Activated T-cell treated with anti-CD3 and anti-CD28 coated beads for 24 hours (primary cell): Measurements from ENCODE around the gene ZNHIT1.
"Not testable (repeated sequence)": the region's sequence is repeated elsewhere in the genome, so short reads cannot be mapped to it uniquely, and the experiment has no call there.

Experiments
- DNase-seq: peaks from one replicate; pipeline ENCODE4 v3.0.0-alpha.2; 2020; ENCODE audit warnings: low read depth

The ZNHIT1 gene

DNA sequence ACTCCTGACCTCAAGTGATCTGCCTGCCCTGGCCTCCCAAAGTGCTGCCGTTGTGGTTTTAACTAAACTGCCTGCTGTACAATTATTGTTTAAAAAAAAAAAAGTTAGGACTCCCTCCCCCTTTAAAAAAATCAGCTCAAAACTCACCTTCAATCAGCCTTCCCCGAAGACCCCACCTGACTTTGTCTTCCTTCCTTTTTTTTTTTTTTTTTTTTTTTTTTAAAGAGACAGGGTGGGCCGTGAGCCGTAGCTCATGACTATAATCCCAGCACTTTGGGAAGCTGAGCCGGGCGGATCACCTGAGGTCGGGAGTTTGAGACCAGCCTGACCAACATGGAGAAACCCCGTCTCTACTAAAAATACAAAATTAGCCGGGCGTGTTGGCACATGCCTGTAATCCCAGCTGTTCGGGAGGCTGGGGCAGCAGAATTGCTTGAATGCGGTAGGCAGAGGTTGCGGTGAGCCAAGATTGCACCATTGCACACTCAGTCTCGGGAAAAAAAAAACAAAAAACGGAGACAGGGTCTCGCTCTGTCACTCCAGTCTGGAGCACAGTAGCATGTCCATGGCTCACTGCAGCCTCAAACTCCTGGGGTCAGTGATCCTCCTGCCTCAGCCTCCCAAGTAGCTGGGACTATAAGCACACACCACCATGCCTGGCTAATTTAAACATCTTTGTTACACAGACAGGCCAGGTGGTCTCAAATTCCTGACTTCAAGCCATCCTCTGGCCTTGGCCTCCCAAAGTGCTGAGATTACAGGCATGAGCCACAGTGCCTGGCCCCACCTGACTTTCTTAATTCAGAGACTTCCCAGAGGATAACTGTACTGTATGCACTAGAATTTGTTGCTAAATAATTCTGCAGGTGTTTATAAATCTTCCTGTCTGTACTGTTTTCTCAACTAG lies 23.7 kb downstream of the ZNHIT1 start:
- DNase-seq = no peak

DNA sequence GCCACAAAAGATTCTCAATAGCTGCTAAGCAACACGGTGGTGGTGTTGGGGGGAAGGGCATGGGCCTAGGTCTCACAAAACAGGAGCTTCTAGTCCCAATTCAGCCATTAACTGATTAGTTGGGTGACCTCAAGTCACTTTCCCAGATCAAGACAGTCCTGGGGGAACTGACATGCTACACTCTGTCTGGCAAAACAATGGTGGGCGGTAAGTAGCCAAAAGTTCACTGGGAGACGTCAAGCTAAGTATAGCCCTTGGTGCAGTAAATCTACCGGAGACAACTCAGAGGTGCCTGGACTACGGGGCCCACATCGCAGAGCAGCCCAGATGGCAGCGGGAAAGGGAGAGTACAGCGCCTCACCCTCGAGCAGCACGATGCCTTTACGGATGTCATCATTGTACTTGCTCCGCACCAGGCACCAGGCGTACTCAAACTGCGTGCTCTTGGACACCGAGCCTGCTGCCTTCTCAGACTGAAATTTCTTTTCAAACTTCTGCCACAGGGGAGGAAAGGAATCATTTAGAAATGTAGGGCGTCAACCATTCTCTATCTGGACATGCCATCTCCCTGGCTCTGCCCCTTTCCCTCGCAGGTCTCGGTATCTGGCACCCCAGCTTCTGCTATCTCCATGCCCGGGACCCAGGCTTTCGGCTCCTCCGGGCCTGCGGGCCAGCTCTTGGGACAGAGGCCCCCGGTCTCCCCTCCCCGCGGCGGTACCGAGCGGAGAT lies 25.8 kb downstream of the ZNHIT1 start:
- no peak for DNase-seq

DNA sequence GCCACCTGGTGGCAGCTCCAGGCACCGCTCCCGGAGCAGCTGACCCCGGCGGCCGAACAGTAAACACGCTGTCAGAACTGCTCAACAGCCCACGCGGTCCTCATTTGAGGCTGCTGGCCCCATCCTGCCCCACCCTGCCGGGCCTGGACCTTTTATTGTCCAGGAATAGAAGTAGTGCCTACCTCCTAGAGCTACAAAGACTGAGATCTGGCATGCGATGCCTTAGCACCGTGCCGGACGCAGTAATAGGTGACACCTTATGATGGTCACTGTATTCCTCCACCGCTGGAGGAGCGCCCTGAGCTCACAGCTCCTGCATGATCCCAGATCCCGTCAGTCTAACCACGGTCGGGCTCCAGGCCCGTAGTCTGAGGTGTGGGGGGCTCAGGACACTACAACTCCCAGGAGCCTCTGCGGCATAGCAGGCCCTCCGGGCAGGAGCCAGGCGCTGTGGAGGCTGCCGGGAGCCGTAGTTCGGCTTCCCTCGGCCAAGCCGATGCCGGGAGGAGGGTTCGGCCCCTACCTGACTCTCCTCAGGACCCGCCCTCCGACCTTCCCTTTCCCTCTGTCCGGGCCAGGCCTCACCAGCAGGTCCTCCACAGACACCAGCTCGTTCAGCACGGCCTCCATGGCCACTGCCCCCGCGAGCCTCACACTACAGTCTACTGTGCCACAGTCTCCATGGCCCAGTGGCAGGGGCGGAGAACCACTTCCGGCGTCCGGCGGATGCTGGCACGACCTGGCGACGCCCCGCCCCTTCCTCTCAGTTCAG lies 26.6 kb downstream of the ZNHIT1 start, which contains the start of gene FIS1:
FIS1 (minus strand) TSS at position 707 of the 772 bp plus-strand sequence; CDS start at position 630, 77 bp downstream.
- DNase-seq = peak; percentile 91

DNA sequence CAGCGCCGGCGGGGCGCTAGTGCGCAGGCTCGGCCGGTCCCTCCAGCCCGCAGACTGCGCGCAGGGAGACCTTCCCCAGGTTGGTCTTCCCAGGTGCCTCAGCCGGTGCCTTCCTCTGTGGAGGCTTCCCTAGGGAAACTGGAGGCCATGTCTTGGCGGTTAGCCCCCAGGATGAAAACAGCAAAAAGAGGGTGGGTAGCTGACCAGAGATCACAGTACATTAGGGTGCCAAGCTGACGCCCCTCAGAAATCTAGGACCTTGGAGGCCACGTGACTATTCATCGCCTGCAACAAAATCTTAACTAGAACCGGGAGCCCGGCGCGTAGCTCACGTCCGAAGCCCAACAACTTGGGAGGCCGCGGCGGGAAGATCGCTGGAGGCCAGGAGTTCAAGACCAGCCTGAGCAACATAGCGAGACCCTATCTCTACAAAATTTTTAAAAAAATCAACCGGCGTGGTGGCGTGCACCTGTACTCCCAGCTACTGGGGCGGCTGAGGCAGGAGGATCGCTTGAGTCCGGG lies 27.2 kb downstream of the ZNHIT1 start:
- DNase-seq = no peak

DNA sequence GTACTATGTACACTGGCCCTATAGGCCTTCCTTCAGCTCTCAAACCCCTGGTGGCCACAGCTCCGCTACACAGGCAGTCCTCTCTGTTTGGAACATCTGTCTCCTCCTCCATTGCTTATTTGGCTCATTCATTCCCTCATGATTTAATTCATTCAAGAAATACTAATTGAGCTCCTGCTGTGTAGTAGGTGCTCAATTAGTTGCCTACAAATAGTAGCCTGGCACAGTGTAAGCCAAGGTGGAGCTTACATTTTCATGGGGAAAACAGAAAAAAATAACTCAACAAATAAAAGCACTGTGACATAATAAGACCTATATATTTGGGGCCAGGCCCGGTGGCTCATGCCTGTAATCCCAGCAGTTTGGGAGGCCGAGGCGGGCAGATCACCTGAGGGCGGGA lies 30.3 kb downstream of the ZNHIT1 start:
- DNase-seq = no peak

DNA sequence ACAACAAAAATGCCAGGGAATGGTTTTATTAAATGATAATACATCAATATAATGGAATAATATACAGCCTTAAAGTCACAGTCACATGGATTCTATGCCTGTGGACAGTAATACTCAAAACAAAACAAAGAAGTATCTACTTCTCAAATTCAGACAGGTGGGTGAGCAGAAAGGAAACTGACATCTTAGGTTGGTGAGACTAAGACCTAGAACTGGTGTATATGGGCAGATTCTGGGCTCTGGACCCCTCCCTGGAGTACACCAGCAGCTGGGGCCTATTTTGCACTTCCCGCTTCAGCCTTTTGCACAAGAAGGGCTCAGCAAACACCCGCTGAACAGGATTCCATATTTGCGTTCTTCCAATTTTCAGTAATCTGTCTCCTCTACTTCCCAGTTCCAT lies 32.4 kb downstream of the ZNHIT1 start:
- DNase-seq = no peak

DNA sequence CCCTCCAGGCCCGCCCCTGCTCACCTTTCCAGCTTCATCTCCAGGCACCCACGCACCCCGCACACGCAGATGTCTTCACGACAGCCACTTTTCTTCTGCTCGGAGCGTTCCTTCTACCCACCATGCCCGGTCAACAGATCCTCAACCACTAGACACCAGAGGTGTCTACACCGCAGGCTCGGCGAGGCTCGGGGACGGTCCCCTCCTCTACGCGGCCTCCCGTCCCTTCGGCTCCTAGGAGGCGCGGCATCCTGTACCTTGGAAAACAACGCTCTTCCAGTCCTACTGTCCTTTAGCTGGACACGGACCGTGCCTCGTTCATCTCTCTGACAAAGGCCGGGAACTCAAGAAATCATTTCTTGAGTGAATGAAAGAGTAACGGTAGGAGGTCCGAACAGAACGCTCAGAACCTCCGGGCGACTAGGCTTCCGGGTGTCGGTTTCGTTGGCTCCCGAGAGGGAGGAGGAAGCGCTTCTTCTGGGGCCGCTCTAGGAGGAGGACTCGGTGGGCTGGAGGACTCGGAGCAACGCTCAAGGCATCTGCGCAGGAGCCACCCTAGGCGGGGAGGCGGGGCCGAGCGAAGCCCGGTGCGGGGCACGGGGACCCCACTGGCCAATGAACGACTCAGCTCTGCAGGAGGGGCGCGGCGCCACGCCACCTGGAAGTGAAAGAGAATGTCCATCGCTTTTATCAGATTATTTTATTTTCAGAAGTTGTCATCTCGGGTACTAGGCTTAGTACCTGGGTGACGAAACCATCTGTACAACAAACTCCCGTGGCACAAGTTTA lies 34.1 kb downstream of the ZNHIT1 start:
- DNase-seq = peak; percentile 98

DNA sequence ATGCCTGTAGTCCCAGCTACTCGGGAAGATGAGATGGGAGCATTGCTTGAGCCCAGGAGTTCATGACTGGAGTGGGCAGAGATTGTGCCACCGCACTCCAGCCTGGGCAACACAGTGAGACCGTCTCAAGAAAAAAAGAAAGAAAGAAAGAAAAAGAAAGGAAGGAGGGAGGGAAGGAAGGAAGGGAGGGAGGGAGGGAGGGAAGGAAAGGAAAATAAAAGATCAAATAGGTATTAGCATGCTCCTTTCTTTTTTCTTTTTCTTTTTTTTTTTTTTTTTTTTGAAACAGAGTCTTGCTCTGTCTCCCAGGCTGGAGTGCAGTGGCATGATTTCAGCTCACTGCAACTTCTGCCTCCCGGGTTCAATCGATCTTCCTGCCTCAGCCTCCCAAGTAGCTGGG lies 35.2 kb downstream of the ZNHIT1 start:
- DNase-seq = not testable (repeated sequence)

DNA sequence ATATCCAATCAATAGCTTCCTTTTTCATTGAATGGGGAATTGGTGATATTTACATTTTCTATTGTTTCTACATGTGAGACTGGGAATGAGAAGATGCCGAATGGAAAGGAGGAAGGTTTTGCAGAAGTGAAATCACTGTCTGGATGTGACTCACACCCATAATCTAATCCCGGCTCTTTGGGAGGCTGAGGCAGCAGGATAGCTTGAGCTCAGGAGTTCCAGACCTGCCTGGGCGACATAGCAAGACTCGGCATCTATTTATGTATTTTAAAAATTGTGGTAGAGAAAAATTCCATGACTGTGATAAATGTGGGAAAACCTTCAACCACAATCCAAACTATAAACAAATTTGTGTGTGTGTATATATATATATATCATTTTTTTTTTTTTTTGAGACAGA lies 37.8 kb downstream of the ZNHIT1 start:
- DNase-seq = no peak

DNA sequence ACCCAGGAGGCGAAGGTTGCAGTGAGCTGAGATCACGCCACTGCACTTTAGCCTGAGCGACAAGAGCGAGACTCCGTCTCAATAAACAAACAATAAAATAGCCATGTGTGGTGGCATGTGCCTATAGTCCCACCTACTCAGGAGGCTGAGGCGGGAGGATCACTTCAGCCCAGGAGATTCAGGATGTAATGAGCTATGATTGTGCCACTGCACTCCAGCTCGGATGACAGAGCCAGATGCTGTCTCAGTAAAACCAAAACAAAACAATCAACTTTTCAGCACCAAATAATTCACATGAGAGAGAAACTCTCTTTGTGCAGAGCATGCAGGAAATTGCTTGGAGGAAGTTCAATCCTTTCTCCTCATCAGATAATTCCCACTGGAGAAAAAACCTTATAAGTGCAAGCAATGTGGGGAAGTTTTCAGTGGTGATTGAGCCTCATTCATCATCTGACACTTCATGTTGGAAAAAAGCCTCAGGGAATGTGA lies 40.3 kb downstream of the ZNHIT1 start:
- no peak for DNase-seq

DNA sequence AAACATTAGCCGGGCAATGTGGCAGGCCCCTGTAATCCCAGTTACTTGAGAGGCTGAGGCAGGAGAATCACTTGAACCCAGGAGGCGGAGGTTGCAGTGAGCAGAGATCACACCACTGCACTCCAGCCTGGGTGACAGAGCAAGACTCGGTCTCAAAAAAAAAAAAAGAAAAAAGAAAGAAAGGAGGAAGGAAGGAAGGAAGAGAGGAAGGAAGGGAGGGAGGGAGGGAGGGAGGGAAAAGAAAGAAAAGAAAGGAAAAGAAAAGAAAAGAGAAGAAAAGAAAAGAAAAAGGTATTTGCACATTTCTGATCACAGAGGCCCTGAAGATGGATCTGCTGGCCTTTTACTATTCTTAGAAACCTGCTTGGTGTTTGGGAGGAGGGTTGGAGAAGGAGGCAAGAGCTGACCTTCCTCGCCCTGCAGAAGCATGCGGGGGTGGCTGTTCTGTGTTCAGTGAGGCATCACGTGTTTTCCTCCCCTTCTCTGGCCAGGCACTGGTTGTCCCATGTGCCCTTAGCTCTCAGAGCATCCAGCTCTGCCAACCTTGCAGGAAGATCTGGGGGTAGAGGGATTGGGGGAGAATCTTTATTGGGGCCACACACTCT lies 46.2 kb downstream of the ZNHIT1 start:
- DNase-seq = not testable (repeated sequence)

DNA sequence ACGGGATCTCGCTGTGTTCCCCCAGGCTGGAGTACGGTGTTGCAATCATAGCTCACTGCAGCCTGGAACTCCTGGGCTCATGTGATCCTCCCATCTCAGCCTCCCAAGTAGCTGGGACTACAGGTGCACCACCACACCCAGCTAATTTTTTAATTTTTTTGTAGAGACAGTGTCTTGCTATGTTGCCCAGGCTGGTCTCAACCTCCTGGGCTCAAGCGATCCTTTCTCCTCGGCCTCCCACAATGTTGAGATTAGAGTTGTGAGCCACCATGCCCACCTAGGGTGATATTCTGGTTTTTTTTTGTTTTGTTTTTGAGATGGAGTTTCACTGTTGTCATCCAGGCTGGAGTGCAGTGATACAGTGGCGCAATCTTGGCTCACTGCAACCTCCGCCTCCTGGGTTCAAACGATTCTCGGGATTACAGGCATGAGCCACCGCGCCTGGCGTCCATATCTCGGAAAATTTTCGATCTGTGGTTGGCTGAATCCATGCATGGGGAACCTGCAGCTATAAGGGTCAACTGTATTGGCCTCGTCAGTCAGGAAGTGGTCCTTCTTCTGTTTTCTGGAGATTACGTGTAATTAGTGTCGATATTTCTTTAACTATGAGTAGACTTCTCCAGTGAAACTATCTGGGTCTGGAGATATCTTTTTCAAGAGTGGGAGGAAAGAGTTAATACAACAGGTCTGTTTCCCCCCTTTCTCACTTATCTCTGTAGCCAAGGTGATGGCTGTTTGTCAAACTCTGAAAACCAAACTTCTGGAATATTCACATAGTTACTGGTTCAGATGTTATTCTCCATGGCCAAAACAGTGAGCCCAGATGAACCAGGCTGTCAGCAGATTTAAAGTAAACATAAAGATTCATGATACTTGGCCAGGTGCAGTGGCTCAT lies 47.9 kb downstream of the ZNHIT1 start:
- no peak for DNase-seq

DNA sequence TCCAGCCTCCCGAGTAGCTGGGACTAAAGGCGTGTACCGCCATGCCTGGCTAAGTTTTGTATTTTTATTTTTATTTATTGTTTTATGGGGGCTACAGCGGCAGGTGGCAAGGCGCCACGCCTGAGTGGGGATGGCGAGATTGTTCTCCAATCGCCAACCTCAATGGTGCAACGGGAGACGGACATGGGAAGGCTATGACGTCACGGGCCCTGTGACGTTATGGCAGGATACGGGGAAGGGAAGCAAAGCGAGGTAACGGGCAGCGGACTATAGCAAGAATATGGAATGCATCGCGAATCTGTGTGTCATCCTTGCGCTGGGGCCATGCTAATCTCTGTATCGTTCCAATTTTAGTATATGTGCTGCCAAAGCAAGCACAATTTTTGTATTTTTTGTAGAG lies 51.7 kb downstream of the ZNHIT1 start:
- DNase-seq = no peak

DNA sequence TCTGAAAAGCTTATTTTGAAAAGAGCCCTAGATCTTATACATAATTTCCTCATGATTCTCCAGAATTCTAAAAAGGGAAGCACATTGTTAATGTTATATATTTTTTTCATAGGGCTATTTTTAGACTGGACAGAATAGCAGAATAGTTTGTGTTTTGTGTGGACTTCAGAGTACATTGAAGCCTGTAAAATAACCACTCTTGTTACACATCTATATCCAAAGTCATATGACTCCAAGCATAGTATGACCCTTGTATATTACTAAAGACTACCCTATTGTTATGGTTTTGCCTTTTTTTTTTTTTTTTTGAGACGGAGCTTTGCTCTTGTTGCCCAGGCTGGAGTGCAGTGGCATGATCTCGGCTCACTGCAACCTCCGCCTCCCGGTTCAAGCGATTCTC lies 53.1 kb downstream of the ZNHIT1 start:
- DNase-seq = no peak

DNA sequence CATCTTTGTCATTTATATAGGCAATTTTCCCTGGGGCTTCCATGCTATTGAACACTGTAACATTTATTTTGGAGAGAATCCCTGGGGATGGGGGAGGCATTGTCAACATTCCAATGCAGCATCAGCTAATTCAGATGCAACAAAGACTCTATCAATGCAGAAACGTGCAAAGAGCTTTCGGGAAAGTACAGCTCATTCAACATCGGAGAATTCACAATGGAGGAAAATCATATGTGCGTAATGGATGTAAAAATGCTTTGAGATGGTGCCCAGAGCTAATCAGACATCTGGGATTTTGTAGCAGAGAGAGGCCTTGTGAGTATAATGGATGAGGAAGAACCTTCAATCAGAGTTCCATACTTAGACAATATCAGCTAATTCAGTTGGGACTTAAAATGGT lies 55.2 kb downstream of the ZNHIT1 start:
- no peak for DNase-seq
